Measurements from ENCODE around the gene AGBL2.
"Not testable (repeated sequence)": the region's sequence is repeated elsewhere in the genome, so short reads cannot be mapped to it uniquely, and the experiment has no call there.

AGBL2 gene

GRCh38 chr11:47689480-47689879 lies 25.7 kb downstream of the AGBL2 start:
- DNase-seq (ENCODE audit: low spot score), result no peak

DNA sequence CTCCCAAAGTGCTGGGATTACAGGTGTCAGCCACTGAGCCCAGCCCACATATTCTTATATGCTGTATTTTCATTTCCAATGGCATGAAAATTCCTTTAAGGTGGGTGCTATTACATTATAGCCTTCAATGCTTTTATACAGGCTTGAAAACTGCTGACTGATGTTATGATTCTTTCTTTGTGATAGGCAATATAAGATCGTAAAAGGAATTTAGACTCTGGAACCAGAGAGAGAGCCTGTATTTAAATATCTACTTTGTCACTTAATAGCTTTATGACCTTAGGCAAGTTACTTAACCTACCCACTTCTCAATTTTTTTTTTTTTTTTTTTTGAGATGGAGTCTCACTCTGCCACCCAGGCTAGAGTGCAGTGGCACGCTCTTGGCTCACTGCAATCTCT lies 26.2 kb downstream of the AGBL2 start:
- DNase-seq (ENCODE audit: low spot score), result no peak

GRCh38 chr11:47688111-47688510 lies 27.1 kb downstream of the AGBL2 start:
- DNase-seq (ENCODE audit: low spot score), result no peak

GRCh38 chr11:47686704-47687103 lies 28.5 kb downstream of the AGBL2 start:
- DNase-seq (ENCODE audit: low spot score), result not testable (repeated sequence)

GRCh38 chr11:47686151-47686550 lies 29.0 kb downstream of the AGBL2 start:
- DNase-seq (ENCODE audit: low spot score), result no peak

DNA sequence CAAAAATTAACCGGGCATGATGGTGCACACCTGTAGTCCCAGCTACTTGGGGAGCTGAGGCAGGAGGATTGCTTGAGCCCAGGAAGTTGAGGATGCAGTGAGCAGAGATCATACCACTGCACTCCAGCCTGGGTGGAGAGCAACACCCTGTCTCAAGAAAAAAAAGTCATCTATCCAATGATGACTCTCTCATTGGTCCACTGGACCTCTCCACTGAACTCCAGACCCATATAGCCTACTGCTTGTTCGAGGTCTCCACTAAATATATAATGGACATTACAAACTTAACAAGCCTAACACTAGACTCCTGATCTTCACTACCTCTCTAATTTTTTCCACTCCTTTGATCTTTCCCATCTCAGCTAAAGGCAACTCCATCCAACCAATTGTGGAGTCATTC lies 39.3 kb downstream of the AGBL2 start:
- DNase-seq (ENCODE audit: low spot score), result no peak

GRCh38 chr11:47672283-47672730 lies 42.9 kb downstream of the AGBL2 start:
- peak; percentile 39 for DNase-seq (ENCODE audit: low spot score)

GRCh38 chr11:47669856-47670255 lies 45.3 kb downstream of the AGBL2 start:
- no peak for DNase-seq (ENCODE audit: low spot score)

DNA sequence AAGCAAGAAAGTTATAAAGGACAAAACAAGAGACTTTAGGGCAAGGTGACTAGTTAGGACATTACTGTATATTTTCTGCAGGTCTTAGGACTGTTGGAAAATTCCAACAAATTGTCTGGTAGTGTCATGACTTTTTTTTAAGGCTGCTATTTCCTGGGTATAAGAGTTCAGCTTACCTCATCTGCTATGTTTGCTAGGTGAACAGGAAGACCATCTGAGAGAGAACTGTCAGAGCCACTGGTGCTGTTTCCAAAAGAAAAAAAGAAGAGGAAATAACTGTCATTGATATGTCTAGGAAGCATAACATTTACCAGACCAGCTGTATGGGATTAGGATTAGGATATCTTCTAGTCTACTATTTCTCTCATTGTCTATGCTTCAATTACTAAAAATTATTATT lies 46.5 kb downstream of the AGBL2 start:
- DNase-seq (ENCODE audit: low spot score), result no peak

- no peak for DNase-seq (ENCODE audit: low spot score)
Measured at GRCh38 chr11:47667555-47667954, 47.6 kb downstream of the AGBL2 start.

DNA sequence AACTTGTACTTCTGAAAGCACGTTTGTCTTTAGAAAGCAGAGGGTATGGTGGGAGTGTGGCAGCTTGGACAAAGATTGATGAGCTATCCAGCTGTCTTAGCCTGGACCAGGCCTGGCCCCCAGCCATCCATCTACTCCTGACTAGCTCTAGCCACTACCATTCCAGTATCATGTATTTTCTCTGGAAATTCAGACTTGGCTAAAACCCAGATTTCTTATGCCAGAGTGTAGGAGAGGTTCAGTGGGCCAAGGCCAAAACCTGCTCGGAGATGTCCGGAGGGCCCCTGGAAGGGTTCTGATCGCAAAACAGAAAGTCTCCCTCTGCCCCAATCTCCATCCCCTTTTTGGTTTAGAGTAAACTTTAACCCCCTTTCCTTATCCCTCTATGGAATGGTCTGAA lies 48.0 kb downstream of the AGBL2 start:
- DNase-seq (ENCODE audit: low spot score), result no peak

- not testable (repeated sequence) for DNase-seq (ENCODE audit: low spot score)
Measured at GRCh38 chr11:47664936-47665335, 50.2 kb downstream of the AGBL2 start.

- DNase-seq (ENCODE audit: low spot score), result no peak
Measured at GRCh38 chr11:47661245-47661644, 53.9 kb downstream of the AGBL2 start.

DNA sequence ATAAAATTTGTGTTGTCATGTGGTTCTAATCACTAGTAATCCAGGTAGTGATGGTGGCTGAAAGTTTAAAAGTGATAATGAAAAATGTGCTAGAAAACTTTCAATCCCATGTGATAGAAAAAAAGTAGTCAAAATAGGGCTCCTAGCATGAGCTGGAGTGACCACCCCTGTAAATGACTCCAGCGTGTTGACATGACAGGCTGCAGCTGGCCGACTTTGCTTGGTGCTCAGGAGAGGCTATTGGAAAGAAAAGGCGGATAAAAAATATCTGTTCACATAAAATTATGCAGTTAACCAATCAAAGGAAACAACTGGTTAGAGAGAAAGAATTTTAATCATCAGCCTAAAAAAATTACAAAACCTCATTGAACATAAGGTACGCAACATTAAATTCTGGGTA lies 55.9 kb downstream of the AGBL2 start:
- DNase-seq (ENCODE audit: low spot score), result no peak

DNA sequence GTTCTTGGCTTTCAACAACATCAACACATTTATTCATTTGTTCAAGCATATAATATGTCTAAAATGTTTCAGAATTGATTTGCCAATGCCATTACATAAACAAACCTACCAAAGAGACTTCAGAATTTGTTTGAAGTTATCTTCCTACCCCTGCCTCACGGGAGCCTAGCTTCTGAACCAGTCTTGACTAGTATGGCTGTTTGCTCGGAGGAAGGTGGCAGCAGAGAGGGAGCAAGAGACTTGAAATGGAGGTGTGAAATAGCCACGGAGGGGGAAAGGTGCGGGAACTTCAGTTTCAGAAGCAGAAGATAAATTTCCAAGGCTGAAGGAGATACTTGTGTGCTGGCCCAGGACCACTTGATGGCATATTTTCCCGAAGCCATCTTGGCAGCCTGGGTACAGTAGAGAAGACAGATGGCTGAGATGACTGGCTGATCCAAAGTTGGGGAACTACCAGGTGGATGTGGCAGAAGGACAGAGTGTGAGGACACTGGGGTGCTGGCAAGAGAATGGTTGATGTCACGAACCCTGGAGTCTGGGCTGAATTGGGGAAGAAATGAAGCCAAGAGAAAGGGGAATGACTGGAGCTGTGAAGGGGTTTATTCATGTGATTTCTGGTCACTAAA lies 58.8 kb downstream of the AGBL2 start:
- no peak for DNase-seq (ENCODE audit: low spot score)

DNA sequence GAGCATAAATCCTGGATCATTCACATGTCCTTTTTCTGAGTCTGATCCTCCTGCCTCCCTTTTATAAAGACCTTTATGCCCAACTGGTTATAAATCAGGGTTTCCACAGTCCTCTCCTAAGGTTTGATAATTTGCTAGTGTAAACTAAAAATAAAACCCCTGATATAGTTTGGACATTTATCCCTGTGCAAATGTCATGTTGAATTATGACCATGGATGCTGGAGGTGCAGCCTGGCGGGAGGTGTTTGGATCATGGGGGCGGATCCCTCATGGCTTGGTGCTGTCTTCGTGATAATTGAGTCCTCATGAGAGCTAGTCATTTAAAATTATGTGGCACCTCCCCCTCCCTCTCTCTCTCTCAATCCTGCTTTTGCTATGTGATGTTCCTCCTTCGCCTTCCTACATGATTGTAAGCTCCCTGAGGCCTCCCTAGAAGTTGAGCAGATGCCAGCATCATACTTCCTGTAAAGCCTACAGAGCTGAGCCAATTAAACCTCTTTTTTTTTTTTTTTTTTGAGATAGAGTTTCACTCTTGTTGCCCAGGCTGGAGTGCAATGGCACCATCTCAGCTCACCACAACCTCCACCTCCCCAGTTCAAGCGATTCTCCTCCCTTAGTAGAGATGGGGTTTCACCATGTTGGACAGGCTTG lies 63.2 kb downstream of the AGBL2 start:
- no peak for DNase-seq (ENCODE audit: low spot score)

- no peak for DNase-seq (ENCODE audit: low spot score)
Measured at GRCh38 chr11:47649276-47649675, 65.9 kb downstream of the AGBL2 start.

- DNase-seq (ENCODE audit: low spot score), result no peak
Measured at GRCh38 chr11:47646019-47646418, 69.2 kb downstream of the AGBL2 start.

GRCh38 chr11:47645500-47645899 lies 69.7 kb downstream of the AGBL2 start:
- DNase-seq (ENCODE audit: low spot score), result no peak

DNA sequence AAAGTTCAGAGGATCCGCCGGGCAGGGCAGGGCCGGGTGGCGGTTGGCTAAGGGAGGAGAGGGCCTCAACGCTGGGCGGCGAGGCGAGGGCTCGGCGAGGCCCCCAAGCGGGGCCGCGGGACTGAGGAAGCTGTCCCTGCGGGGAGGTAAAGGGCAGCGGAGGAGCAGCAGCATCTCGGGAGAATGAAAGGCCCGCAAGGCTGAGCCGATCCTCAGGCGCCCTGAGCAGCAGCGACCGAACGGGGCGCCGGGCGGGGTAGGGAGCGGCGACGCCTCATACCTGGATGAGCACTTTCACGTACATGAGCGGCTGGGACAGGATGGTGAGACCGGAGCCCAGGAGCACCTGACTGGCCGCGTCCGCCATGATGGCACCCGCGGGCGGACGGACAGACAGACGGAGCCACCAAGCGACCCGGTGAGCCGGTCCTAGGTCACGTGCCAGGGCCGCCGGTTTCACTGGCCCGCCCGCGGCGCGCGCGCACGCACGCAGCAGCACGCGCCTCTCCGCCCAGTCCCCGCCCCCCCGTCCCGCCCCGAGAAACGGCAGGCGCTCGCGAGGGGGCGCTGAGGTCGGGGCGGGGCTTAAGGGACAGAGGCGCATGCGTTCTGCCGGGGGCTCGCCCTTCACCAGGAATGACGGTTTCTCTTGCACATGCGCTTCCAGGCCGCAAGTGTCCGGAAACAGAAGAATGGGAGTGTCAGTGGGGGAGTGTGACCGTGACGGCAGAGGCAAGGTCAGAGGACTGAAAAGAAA lies 72.9 kb downstream of the AGBL2 start, which contains the start of gene MTCH2:
TSS of gene MTCH2 (minus strand) at position 461 of the 757 bp plus-strand sequence. CDS start at position 367, 94 bp downstream.
- DNase-seq (ENCODE audit: low spot score), result peak; percentile 96

DNA sequence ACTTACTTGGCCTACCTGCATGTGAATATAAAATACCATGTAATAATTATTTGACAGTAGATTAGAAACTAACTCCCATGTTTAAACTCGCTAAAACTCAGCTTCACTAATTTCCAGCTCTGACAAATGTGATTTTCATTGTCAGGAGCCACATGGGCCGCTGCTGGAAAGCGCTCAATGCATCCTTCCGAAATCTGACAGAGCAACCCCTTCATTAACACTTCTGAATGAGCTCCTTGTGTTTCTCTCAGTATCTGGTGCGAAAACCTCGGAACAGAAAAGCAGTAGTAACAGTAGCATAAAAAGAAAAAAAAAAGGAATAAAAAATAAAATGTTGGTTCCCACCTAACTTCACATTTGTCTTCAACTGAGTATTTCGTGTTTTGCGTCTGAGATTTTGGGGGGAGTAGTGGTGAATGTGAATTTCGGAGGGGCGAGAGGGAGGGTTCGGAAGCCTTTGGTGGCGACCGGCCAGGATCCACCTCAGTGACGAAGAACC lies 73.5 kb downstream of the AGBL2 start:
- DNase-seq (ENCODE audit: low spot score), result peak; percentile 20

GRCh38 chr11:47640506-47640905 lies 74.7 kb downstream of the AGBL2 start:
- not testable (repeated sequence) for DNase-seq (ENCODE audit: low spot score)

- DNase-seq (ENCODE audit: low spot score), result not testable (repeated sequence)
Measured at GRCh38 chr11:47636331-47636730, 78.8 kb downstream of the AGBL2 start.
